Muscle of arm (tissue), 12 donors: ENCODE results near the gene CATSPERD. TPM values are rescaled to one million over a fixed set of nuclear protein-coding genes. Genes with fewer than 3 reads are reported as not detected.

Source experiments
- DNase-seq: peaks from one replicate; pipeline ENCODE4 v3.0.0-alpha.2; 2013
- polyA plus RNA-seq, 12 donors: library from polyadenylated mRNA; unstranded; fragments of 120-200 nt; gene quantifications; one replicate each; pipeline ENCODE4 v1.2.1, GENCODE V29; 2013; ENCODE audit not compliant: insufficient read length in 12 of 12

CATSPERD gene
- polyA plus RNA-seq, 12 donors = 0.20 TPM; not detected in 11

- peak; percentile 96 for DNase-seq
Measured at GRCh38 chr19:5827891-5828660, 107.6 kb downstream of the CATSPERD start.

Other genes with a start within 250 kb of the CATSPERD start
- 1 to 10 TPM in 4 of 12 donors, under 1 TPM in 6, not detected in 2; 0.22 to 8.7 (median 0.71) TPM for gene TINCR, start 152.7 kb upstream of the CATSPERD start, polyA plus RNA-seq
- gene SAFB2, start 97.9 kb upstream of the CATSPERD start, polyA plus RNA-seq = 10 to 100 TPM in 11 of 12 donors, not detected in 1; 32.9 to 72.7 (median 45.3) TPM
- gene SAFB, start 97.6 kb upstream of the CATSPERD start, polyA plus RNA-seq = 100 to 1,000 TPM in 3 of 12 donors, 10 to 100 TPM in 8, not detected in 1; 79.8 to 122 (median 90.3) TPM
- 100 to 1,000 TPM in 2 of 12 donors, 10 to 100 TPM in 9, not detected in 1; 58.2 to 116 (median 68.2) TPM for gene MICOS13, start 40.1 kb upstream of the CATSPERD start, polyA plus RNA-seq
- 1 to 10 TPM in 10 of 12 donors, not detected in 2; 2.9 to 6.9 (median 4.9) TPM for gene HSD11B1L, start 39.6 kb upstream of the CATSPERD start, polyA plus RNA-seq
- gene RPL36, start 30.3 kb upstream of the CATSPERD start, polyA plus RNA-seq = 1,000 to 10,000 TPM in 11 of 12 donors, 100 to 1,000 TPM in 1; 913 to 2,217 (median 1,062) TPM
- 10 to 100 TPM in 11 of 12 donors, not detected in 1; 35.6 to 60.1 (median 42.4) TPM for gene LONP1, start 491 bp upstream of the CATSPERD start, polyA plus RNA-seq
- 1 to 10 TPM in 8 of 12 donors, under 1 TPM in 2, not detected in 2; 0.62 to 4.4 (median 1.2) TPM for gene PRR22, start 64.1 kb downstream of the CATSPERD start, polyA plus RNA-seq
- gene DUS3L, start 70.5 kb downstream of the CATSPERD start, polyA plus RNA-seq = 10 to 100 TPM in 11 of 12 donors, not detected in 1; 13.3 to 29.3 (median 17.7) TPM
- gene NRTN, start 84.4 kb downstream of the CATSPERD start, polyA plus RNA-seq = 1 to 10 TPM in 2 of 12 donors, under 1 TPM in 7, not detected in 3; 0.14 to 4.2 (median 0.33) TPM
- under 1 TPM in 3 of 12 donors, not detected in 9; 0.15 to 0.40 (median 0.16) TPM for gene FUT6, start 119.1 kb downstream of the CATSPERD start, polyA plus RNA-seq
- gene FUT3, start 130.8 kb downstream of the CATSPERD start, polyA plus RNA-seq = 1 to 10 TPM in 1 of 12 donors, under 1 TPM in 5, not detected in 6; 0.15 to 1.4 (median 0.42) TPM
- under 1 TPM in 2 of 12 donors, not detected in 10; 0.11 to 0.21 TPM for gene FUT5, start 149.9 kb downstream of the CATSPERD start, polyA plus RNA-seq
- 100 to 1,000 TPM in 11 of 12 donors, not detected in 1; 138 to 197 (median 162) TPM for gene NDUFA11, start 183.2 kb downstream of the CATSPERD start, polyA plus RNA-seq
- 1 to 10 TPM in 11 of 12 donors, not detected in 1; 2.1 to 6.3 (median 4.0) TPM for gene VMAC, start 184.2 kb downstream of the CATSPERD start, polyA plus RNA-seq
- gene CAPS, start 193.6 kb downstream of the CATSPERD start, polyA plus RNA-seq = 1 to 10 TPM in 11 of 12 donors, not detected in 1; 2.6 to 9.3 (median 4.8) TPM